Measurements from ENCODE around the gene TENM3.
"Not testable (repeated sequence)": the region's sequence is repeated elsewhere in the genome, so short reads cannot be mapped to it uniquely, and the experiment has no call there.

TENM3 gene

DNA sequence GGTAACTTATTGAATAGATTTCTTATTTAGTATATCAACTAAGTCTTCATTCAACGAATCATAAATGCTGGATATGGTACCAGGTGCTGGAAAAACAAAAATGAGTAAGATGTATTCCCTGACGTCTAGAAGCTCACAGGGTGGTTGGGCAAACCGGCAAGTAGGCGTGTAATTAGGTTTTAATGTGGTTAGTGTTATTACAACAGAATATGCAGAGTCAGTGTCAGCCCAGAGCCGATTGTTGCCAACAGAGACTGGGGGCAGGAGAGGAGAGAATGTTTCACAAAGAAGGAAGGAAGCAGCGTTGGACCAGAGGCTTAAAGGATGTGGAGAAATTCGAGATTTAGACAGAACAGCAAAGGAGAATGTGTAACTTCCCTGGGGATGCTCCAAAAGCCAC, 111.7 kb downstream of the TENM3 start:
- H3K36me3 ChIP-seq (ENCODE audit: control insufficient read depth in 2 of 2, insufficient read depth in 2 of 2, low read length in 2 of 2): no peaks in the 10 kb centered on the region
- H3K27ac ChIP-seq (ENCODE audit: low read length): no peak overlapping the region
- no peak overlapping the region for H3K9ac ChIP-seq (ENCODE audit: low read length in 2 of 2)
- H3K4me3 ChIP-seq (ENCODE audit: low read length in 2 of 2): no peak overlapping the region
- no peaks in the 10 kb centered on the region for H3K27me3 ChIP-seq (ENCODE audit: control insufficient read depth in 1 of 2, insufficient read depth in 2 of 2, low read length in 2 of 2)
- no peaks in the 10 kb centered on the region for H3K9me3 ChIP-seq (ENCODE audit: control insufficient read depth in 2 of 2, low read length in 2 of 2)
- H3K4me1 ChIP-seq (ENCODE audit: control insufficient read depth, insufficient read depth, low read length): no peaks in the 10 kb centered on the region

DNA sequence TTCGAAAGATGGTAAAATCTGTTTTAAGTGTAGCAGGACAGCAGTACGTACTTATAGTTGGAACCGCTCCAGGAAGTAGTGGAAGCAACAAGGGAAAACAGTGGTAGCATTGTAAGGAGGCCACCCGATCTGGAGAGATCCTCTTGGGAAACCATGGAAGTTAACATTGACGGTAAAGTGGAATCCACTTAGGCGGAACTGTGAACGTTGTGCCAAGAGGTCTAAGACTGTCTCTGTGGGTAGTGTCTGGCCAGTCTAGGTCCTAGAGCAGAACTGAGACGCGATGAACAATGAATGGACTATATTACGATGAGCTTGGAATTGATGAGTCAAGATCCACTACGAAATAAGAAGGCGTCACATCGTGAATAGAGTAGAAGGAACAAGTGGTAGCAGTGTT, 124.0 kb downstream of the TENM3 start:
- H3K9me3 ChIP-seq (ENCODE audit: control insufficient read depth in 2 of 2, low read length in 2 of 2): no peaks in the 10 kb centered on the region
- no peak overlapping the region for H3K9ac ChIP-seq (ENCODE audit: low read length in 2 of 2)
- H3K4me3 ChIP-seq (ENCODE audit: low read length in 2 of 2): no peak overlapping the region
- no peaks in the 10 kb centered on the region for H3K36me3 ChIP-seq (ENCODE audit: control insufficient read depth in 2 of 2, insufficient read depth in 2 of 2, low read length in 2 of 2)
- H3K27ac ChIP-seq (ENCODE audit: low read length): no peak overlapping the region
- no peaks in the 10 kb centered on the region for H3K4me1 ChIP-seq (ENCODE audit: control insufficient read depth, insufficient read depth, low read length)
- H3K27me3 ChIP-seq (ENCODE audit: control insufficient read depth in 1 of 2, insufficient read depth in 2 of 2, low read length in 2 of 2): no peaks in the 10 kb centered on the region

DNA sequence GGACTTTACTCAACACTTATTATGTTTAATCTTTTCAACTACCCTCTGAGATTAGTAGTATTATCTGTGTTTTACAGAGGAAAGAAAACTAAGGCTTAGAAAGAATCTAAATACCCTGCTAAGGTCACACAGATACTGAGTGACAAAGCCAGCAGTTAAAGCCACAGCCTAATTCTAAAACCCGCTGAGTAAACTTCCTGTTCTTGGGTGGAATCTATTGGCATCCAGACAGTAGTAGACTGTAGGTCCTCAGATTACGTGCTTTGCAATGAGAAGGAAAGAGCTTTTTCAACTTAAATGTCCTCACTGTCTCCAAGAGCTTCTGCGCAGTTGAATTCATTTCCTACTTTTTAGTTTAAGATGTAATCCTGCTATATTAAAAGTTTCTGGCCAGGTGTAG, 126.0 kb downstream of the TENM3 start:
- H3K27me3 ChIP-seq (ENCODE audit: control insufficient read depth in 1 of 2, insufficient read depth in 2 of 2, low read length in 2 of 2): no peaks in the 10 kb centered on the region
- no peaks in the 10 kb centered on the region for H3K36me3 ChIP-seq (ENCODE audit: control insufficient read depth in 2 of 2, insufficient read depth in 2 of 2, low read length in 2 of 2)
- H3K27ac ChIP-seq (ENCODE audit: low read length): no peak overlapping the region
- no peaks in the 10 kb centered on the region for H3K9me3 ChIP-seq (ENCODE audit: control insufficient read depth in 2 of 2, low read length in 2 of 2)
- no peak overlapping the region for H3K4me3 ChIP-seq (ENCODE audit: low read length in 2 of 2)
- H3K4me1 ChIP-seq (ENCODE audit: control insufficient read depth, insufficient read depth, low read length): no peaks in the 10 kb centered on the region
- no peak overlapping the region for H3K9ac ChIP-seq (ENCODE audit: low read length in 2 of 2)

DNA sequence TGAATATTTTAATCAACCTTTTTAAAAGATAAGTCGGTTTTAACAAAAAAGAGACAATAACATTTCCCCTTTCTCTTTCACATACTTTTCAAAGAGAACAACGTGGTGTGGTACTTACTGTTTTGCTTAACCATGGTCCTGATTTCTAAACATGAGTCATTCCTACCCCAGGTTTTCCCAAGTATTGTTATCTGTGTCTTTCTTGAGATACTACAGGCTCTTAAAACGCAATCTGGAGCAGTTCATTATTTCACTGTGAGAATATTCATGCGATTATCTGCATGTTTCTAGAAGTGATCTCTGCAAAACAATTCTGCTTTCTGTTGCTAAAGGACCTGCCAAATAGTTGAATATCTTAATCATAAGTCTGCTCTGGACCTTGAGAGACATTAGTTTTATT, 127.3 kb downstream of the TENM3 start:
- Histone ChIP-seq H3K36me3 (ENCODE audit: control insufficient read depth in 2 of 2, insufficient read depth in 2 of 2, low read length in 2 of 2) (no peaks in the 10 kb centered on the region), H3K27me3 (ENCODE audit: control insufficient read depth in 1 of 2, insufficient read depth in 2 of 2, low read length in 2 of 2) (no peaks in the 10 kb centered on the region), H3K4me1 (ENCODE audit: control insufficient read depth, insufficient read depth, low read length) (no peaks in the 10 kb centered on the region), H3K9ac (ENCODE audit: low read length in 2 of 2) (no peak overlapping the region), H3K4me3 (ENCODE audit: low read length in 2 of 2) (no peak overlapping the region), H3K27ac (ENCODE audit: low read length) (no peak overlapping the region), H3K9me3 (ENCODE audit: control insufficient read depth in 2 of 2, low read length in 2 of 2) (no peaks in the 10 kb centered on the region)

DNA sequence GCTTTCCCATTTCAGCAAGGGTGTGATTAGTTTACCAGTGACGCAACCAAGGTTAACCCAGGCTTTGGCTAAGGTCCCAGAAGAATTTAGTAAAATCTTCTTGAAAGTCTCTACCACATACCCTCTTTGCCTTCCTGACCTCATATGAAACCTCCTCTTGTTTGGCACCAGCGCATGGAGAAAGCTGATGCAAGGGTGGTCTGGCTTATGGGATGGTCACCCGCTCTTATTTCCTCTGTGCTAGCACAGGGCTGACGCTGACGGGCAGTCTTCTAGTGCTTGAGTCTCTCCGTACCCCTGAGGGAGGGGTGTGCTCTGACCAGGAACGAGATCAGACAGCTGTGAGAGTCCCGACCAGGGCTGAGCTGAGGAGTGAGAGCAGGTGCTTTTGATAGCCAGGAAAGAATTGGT, 137.6 kb downstream of the TENM3 start:
- Histone ChIP-seq H3K9ac (ENCODE audit: low read length in 2 of 2) (no peak overlapping the region), H3K36me3 (ENCODE audit: control insufficient read depth in 2 of 2, insufficient read depth in 2 of 2, low read length in 2 of 2) (no peaks in the 10 kb centered on the region), H3K27me3 (ENCODE audit: control insufficient read depth in 1 of 2, insufficient read depth in 2 of 2, low read length in 2 of 2) (no peaks in the 10 kb centered on the region), H3K27ac (ENCODE audit: low read length) (no peak overlapping the region), H3K9me3 (ENCODE audit: control insufficient read depth in 2 of 2, low read length in 2 of 2) (no peaks in the 10 kb centered on the region), H3K4me3 (ENCODE audit: low read length in 2 of 2) (no peak overlapping the region), H3K4me1 (ENCODE audit: control insufficient read depth, insufficient read depth, low read length) (no peaks in the 10 kb centered on the region)

DNA sequence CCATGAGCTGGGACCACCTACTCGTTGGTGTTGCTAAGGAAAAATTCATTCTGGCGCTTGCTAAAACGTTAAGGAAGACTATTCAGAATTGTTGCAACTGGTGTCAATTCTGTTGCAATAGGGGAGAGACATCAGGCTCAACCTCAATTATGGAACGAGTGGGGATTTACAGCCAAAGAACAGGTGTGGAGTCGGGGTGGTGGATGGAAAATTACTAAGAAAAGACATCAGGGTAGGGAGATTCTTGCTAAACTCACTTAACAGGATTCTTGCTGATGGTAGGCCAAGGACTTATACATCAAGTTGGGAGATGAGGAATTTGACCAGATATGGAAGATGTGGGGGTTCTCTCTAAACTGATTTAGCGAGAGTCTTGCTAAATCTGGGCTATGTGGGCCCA, 139.7 kb downstream of the TENM3 start:
- no peak overlapping the region for H3K4me3 ChIP-seq (ENCODE audit: low read length in 2 of 2)
- no peak overlapping the region for H3K27ac ChIP-seq (ENCODE audit: low read length)
- H3K4me1 ChIP-seq (ENCODE audit: control insufficient read depth, insufficient read depth, low read length): no peaks in the 10 kb centered on the region
- H3K36me3 ChIP-seq (ENCODE audit: control insufficient read depth in 2 of 2, insufficient read depth in 2 of 2, low read length in 2 of 2): no peaks in the 10 kb centered on the region
- H3K9me3 ChIP-seq (ENCODE audit: control insufficient read depth in 2 of 2, low read length in 2 of 2): no peaks in the 10 kb centered on the region
- no peak overlapping the region for H3K9ac ChIP-seq (ENCODE audit: low read length in 2 of 2)
- no peaks in the 10 kb centered on the region for H3K27me3 ChIP-seq (ENCODE audit: control insufficient read depth in 1 of 2, insufficient read depth in 2 of 2, low read length in 2 of 2)

DNA sequence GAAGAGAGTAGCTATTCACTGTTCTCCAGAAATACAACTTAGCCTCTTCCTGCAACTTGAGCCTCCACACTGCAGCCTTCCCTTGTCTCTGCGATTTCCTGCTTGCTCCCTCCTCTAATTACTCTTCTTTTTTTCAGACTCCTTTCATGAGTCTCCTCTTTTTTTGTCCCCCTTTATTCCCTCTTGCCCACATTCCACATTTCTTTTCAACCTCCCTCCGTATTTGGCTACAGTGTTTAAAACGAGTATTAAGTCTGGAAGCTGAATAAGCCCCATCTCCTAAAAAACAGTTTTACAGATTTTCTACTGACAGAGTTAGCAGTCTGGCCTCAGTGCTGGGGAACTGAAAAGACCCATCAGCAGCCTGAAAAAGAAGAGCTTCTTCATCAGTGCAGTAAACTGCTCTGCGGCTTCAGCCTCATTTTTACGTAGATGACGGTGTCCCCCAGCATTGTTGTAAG, 141.5 kb downstream of the TENM3 start:
- H3K27ac ChIP-seq (ENCODE audit: low read length): no peak overlapping the region
- H3K4me1 ChIP-seq (ENCODE audit: control insufficient read depth, insufficient read depth, low read length): no peaks in the 10 kb centered on the region
- H3K27me3 ChIP-seq (ENCODE audit: control insufficient read depth in 1 of 2, insufficient read depth in 2 of 2, low read length in 2 of 2): no peaks in the 10 kb centered on the region
- no peak overlapping the region for H3K9ac ChIP-seq (ENCODE audit: low read length in 2 of 2)
- H3K36me3 ChIP-seq (ENCODE audit: control insufficient read depth in 2 of 2, insufficient read depth in 2 of 2, low read length in 2 of 2): no peaks in the 10 kb centered on the region
- H3K4me3 ChIP-seq (ENCODE audit: low read length in 2 of 2): no peak overlapping the region
- H3K9me3 ChIP-seq (ENCODE audit: control insufficient read depth in 2 of 2, low read length in 2 of 2): no peaks in the 10 kb centered on the region

DNA sequence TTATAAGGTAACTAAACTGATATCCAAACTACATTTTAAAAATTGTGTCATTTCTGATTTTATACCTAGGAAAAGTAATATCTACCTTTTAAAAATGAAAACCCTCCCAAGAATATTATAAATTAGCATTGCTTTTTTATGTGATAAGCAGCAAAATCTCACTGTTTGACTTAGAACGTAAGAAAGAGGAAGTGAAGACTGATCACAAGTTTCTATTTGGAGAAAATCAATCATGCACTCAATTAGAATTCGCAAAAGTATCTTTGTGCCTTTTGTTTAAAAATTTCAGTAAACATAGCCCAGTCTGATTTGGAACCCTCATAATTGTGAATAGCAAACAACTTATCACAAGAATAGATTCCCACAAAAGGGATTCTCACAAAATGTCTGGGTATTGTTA, 142.7 kb downstream of the TENM3 start:
- no peak overlapping the region for H3K9ac ChIP-seq (ENCODE audit: low read length in 2 of 2)
- H3K4me1 ChIP-seq (ENCODE audit: control insufficient read depth, insufficient read depth, low read length): no peaks in the 10 kb centered on the region
- no peaks in the 10 kb centered on the region for H3K9me3 ChIP-seq (ENCODE audit: control insufficient read depth in 2 of 2, low read length in 2 of 2)
- no peaks in the 10 kb centered on the region for H3K27me3 ChIP-seq (ENCODE audit: control insufficient read depth in 1 of 2, insufficient read depth in 2 of 2, low read length in 2 of 2)
- no peak overlapping the region for H3K27ac ChIP-seq (ENCODE audit: low read length)
- H3K4me3 ChIP-seq (ENCODE audit: low read length in 2 of 2): no peak overlapping the region
- no peaks in the 10 kb centered on the region for H3K36me3 ChIP-seq (ENCODE audit: control insufficient read depth in 2 of 2, insufficient read depth in 2 of 2, low read length in 2 of 2)

DNA sequence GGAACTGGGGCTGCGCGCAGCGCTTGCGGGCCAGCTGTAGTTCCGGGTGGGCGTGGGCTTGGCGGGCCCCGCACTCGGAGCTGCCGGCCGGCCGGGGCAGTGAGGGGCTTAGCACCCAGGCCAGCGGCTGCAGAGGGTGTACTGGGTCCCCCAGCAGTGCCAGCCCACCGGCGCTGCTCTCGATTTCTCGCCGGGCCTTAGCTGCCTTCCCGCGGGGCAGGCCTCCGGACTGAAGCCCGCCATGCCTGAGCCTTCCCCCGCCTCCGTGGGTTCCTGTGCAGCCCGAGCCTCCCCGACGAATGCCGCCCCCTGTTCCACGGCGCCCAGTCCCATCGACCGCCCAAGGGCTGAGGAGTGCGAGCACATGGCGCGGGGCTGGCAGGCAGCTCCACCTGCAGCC, 143.4 kb downstream of the TENM3 start:
- not testable (repeated sequence) for H3K9ac ChIP-seq (ENCODE audit: low read length in 2 of 2); H3K36me3 ChIP-seq (ENCODE audit: control insufficient read depth in 2 of 2, insufficient read depth in 2 of 2, low read length in 2 of 2); H3K4me1 ChIP-seq (ENCODE audit: control insufficient read depth, insufficient read depth, low read length); H3K4me3 ChIP-seq (ENCODE audit: low read length in 2 of 2); H3K27ac ChIP-seq (ENCODE audit: low read length); H3K27me3 ChIP-seq (ENCODE audit: control insufficient read depth in 1 of 2, insufficient read depth in 2 of 2, low read length in 2 of 2); H3K9me3 ChIP-seq (ENCODE audit: control insufficient read depth in 2 of 2, low read length in 2 of 2)

DNA sequence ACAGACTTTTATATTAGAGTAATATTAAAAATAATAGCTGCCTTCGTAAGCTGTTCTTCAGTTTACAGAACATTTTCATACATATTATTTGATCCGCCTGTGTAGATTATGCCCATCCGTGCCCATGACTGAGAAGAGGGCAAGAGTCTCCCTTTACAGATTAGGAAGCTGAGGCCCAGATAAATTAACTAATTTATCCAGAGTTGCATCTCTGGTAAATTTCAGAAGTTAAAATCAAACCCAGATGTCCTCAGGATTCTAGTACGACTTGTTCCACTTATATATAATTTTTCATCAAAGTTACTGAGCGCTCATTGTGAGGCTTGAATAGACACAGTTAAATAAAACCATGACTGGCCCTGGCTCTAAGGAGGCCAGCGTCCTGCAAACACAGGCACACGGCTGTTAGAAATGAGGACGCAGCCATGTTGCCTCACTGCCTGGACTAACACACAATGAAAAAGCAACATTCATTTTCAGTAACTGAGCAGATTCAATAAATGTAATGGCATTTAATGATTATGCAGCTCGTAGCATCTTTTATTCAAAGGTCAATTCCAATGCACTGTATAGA, 148.0 kb downstream of the TENM3 start:
- Histone ChIP-seq H3K4me1 (ENCODE audit: control insufficient read depth, insufficient read depth, low read length) (no peaks in the 10 kb centered on the region), H3K27ac (ENCODE audit: low read length) (no peak overlapping the region), H3K36me3 (ENCODE audit: control insufficient read depth in 2 of 2, insufficient read depth in 2 of 2, low read length in 2 of 2) (no peaks in the 10 kb centered on the region), H3K9ac (ENCODE audit: low read length in 2 of 2) (no peak overlapping the region), H3K9me3 (ENCODE audit: control insufficient read depth in 2 of 2, low read length in 2 of 2) (no peaks in the 10 kb centered on the region), H3K27me3 (ENCODE audit: control insufficient read depth in 1 of 2, insufficient read depth in 2 of 2, low read length in 2 of 2) (no peaks in the 10 kb centered on the region), H3K4me3 (ENCODE audit: low read length in 2 of 2) (no peak overlapping the region)

DNA sequence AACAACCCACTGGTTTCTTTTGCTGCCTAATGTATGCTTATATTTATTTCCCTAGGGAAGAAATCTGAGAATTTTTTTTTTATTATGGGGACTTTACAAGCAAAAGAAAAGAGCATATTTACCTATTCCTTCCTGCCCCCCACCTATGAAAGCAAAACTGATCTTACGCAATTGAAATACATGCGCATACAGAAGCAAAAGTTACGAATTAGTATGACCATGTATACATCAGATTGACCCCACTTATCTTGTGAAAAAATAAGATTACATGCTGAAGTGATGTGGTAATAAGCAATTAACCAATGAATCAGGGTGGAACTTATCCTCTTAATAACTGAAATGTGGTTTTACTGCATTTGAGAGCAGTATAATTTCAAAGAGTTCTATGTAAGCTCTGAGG, 151.0 kb downstream of the TENM3 start:
- no peaks in the 10 kb centered on the region for H3K9me3 ChIP-seq (ENCODE audit: control insufficient read depth in 2 of 2, low read length in 2 of 2)
- peaks cover 0 to 2% of the 10 kb centered on the region in 2 donors for H3K27me3 ChIP-seq (ENCODE audit: control insufficient read depth in 1 of 2, insufficient read depth in 2 of 2, low read length in 2 of 2)
- no peak overlapping the region for H3K27ac ChIP-seq (ENCODE audit: low read length)
- no peaks in the 10 kb centered on the region for H3K36me3 ChIP-seq (ENCODE audit: control insufficient read depth in 2 of 2, insufficient read depth in 2 of 2, low read length in 2 of 2)
- H3K9ac ChIP-seq (ENCODE audit: low read length in 2 of 2): no peak overlapping the region
- H3K4me3 ChIP-seq (ENCODE audit: low read length in 2 of 2): no peak overlapping the region
- no peaks in the 10 kb centered on the region for H3K4me1 ChIP-seq (ENCODE audit: control insufficient read depth, insufficient read depth, low read length)
